K562 (cell line): ENCODE measurements around the gene ATG12. TPM values are rescaled to one million over a fixed set of nuclear protein-coding genes. Genes with fewer than 3 reads are reported as not detected.

Source experiments
- ATF1 ChIP-seq, 2 experiments: fragments of 450-650 bp in 1 of 2; IDR thresholded peaks; 2 replicates each; pipeline ENCODE4 v1.6.1; 2016; ENCODE audit warnings: missing compliant biosample characterization in 1 of 2, missing genetic modification characterization in 1 of 2
- MIER1 ChIP-seq: fragments of 450-650 bp; IDR thresholded peaks from 2 replicates; pipeline ENCODE4 v1.6.1; 2016; ENCODE audit warnings: antibody characterized with exemption, mild to moderate bottlenecking, low read depth
- POLR2A ChIP-seq: fragments of 450-650 bp; conservative IDR thresholded peaks from 2 replicates; pipeline ENCODE4 v1.6.1; 2016
- RCOR1 ChIP-seq, 2 experiments: IDR thresholded peaks; 2 replicates each; pipeline ENCODE4 v1.6.1; 2012; ENCODE audit warnings: low read depth in 2 of 2, low read length in 2 of 2, borderline replicate concordance in 1 of 2, improper control_type of control experiment in 1 of 2
- U2AF1 ChIP-seq: fragments of 200-400 bp; formaldehyde crosslinking; optimal IDR thresholded peaks from 2 replicates; pipeline ENCODE3; 2017; ENCODE audit warnings: mild to moderate bottlenecking, low read depth, low read length, moderate library complexity
- ZNF354B ChIP-seq: fragments of 250-450 bp; sonication (Bioruptor Pico); IDR thresholded peaks from 2 replicates; pipeline ENCODE4 v1.4.0; 2020
- ZNF609 ChIP-seq: sonication (generic); formaldehyde crosslinking; IDR thresholded peaks from 2 replicates; pipeline ENCODE4 v1.8.1; 2023; ENCODE audit warnings: missing genetic modification reagents, mild to moderate bottlenecking, borderline replicate concordance
- ZNF778 ChIP-seq: fragments of 450-650 bp; formaldehyde crosslinking; IDR thresholded peaks from 2 replicates; pipeline ENCODE4 v1.4.0; 2020; ENCODE audit warnings: mild to moderate bottlenecking, moderate library complexity
- polyA plus RNA-seq, 8 experiments: library from polyadenylated mRNA; depleted of rRNA in 4 of 8; stranded (reverse) in 5 of 8; unstranded in 3 of 8; fragments of >200 nt; fragmentation: Nextera tagmentation in 2 of 8; fragmentation: Illumina TruSeq in 1 of 8; extraction: Ambion mirVana in 2 of 8; extraction: Trizol in 1 of 8; gene quantifications; 2 replicates each; pipeline versions ENCODE4 v1.2.1 to v1.2.3, GENCODE V29; 2011 to 2014; ENCODE audit warnings: inconsistent platforms in 1 of 8, missing spikeins in 1 of 8
- total RNA-seq, 7 experiments: library from RNA; depleted of rRNA in 6 of 7; stranded (reverse); fragments of >200 nt in 6 of 7; fragmentation: Illumina TruSeq in 2 of 7; extraction: Trizol in 2 of 7; gene quantifications; 2 replicates each; pipeline versions ENCODE4 v1.2.1 to v1.2.3, GENCODE V29; 2011 to 2021; ENCODE audit warnings: low replicate concordance in 1 of 7
- TF ChIP-seq, protein P1 (sequence below), 2 experiments: fragments of 250-450 bp in 1 of 2; fragments of 450-650 bp in 1 of 2; sonication (Bioruptor Pico) in 1 of 2; IDR thresholded peaks; 2 replicates each; pipeline versions ENCODE4 v1.6.1 to v1.8.0; 2016 to 2021; ENCODE audit warnings: mild to moderate bottlenecking in 2 of 2, moderate library complexity in 2 of 2, missing compliant biosample characterization in 1 of 2, missing genetic modification characterization in 1 of 2

ATG12 gene
- total and polyA plus RNA-seq, 9 of the 15 experiments (the other 6 are each of a cell fraction or from before 2014, with no cell fraction given): 21.6 to 132 (median 61.3) TPM

- TF ChIP-seq ZNF609 (CRISPR knock-in tag) (no peak), MIER1 (no peak), ZNF778 (no peak), RCOR1 (IDR thresholded peaks at IDR 0.05; ENCODE audit: borderline replicate concordance in 1 of 2, low read depth in 2 of 2, low read length in 2 of 2) (no peak), U2AF1 (no peak), ZNF354B (CRISPR knock-in tag) (no peak), POLR2A (no peak), ATF1 (CRISPR knock-in tag; IDR thresholded peaks at IDR 0.05) (no peak), ATF1 (tag; IDR thresholded peaks at IDR 0.05) (no peak)
- TF ChIP-seq, protein P1, sequence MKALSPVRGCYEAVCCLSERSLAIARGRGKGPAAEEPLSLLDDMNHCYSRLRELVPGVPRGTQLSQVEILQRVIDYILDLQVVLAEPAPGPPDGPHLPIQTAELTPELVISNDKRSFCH (CRISPR knock-in tag; IDR thresholded peaks at IDR 0.05): no peak
- TF ChIP-seq, protein P1 (tag; IDR thresholded peaks at IDR 0.05): no peak
Observed at GRCh38 chr5:115813719-115814118, 27.6 kb downstream of the ATG12 start (continued).
